Measurements from ENCODE around the gene RBM26.

The RBM26 gene

GRCh38 chr13:79340490-79340889 lies 65.6 kb downstream of the RBM26 start:
- no peaks in the 10 kb centered on the region for H3K4me1 ChIP-seq (ENCODE audit: control insufficient read depth, insufficient read depth, low read length)
- H3K36me3 ChIP-seq (ENCODE audit: control insufficient read depth, insufficient read depth, low read length): peaks cover 10% of the 10 kb centered on the region
- no peak overlapping the region for H3K27ac ChIP-seq (ENCODE audit: low read depth, low read length)
- H3K27me3 ChIP-seq (ENCODE audit: control insufficient read depth, insufficient read depth, low read length): no peaks in the 10 kb centered on the region
- H3K9ac ChIP-seq (ENCODE audit: low read length): no peak overlapping the region
- H3K4me3 ChIP-seq (ENCODE audit: low read length): no peak overlapping the region

GRCh38 chr13:79338343-79338742 lies 67.7 kb downstream of the RBM26 start:
- Histone ChIP-seq H3K9ac (ENCODE audit: low read length) (no peak overlapping the region), H3K4me1 (ENCODE audit: control insufficient read depth, insufficient read depth, low read length) (no peaks in the 10 kb centered on the region), H3K27ac (ENCODE audit: low read depth, low read length) (no peak overlapping the region), H3K4me3 (ENCODE audit: low read length) (no peak overlapping the region), H3K27me3 (ENCODE audit: control insufficient read depth, insufficient read depth, low read length) (no peaks in the 10 kb centered on the region), H3K36me3 (ENCODE audit: control insufficient read depth, insufficient read depth, low read length) (peaks cover 10% of the 10 kb centered on the region)

GRCh38 chr13:79336966-79337365 lies 69.1 kb downstream of the RBM26 start:
- no peaks in the 10 kb centered on the region for H3K27me3 ChIP-seq (ENCODE audit: control insufficient read depth, insufficient read depth, low read length)
- no peak overlapping the region for H3K9ac ChIP-seq (ENCODE audit: low read length)
- H3K4me3 ChIP-seq (ENCODE audit: low read length): no peak overlapping the region
- H3K27ac ChIP-seq (ENCODE audit: low read depth, low read length): no peak overlapping the region
- H3K4me1 ChIP-seq (ENCODE audit: control insufficient read depth, insufficient read depth, low read length): no peaks in the 10 kb centered on the region
- peaks cover 10% of the 10 kb centered on the region for H3K36me3 ChIP-seq (ENCODE audit: control insufficient read depth, insufficient read depth, low read length)

- Histone ChIP-seq H3K9ac (ENCODE audit: low read length) (no peak overlapping the region), H3K4me1 (ENCODE audit: control insufficient read depth, insufficient read depth, low read length) (no peaks in the 10 kb centered on the region), H3K36me3 (ENCODE audit: control insufficient read depth, insufficient read depth, low read length) (peaks cover 3% of the 10 kb centered on the region), H3K27ac (ENCODE audit: low read depth, low read length) (no peak overlapping the region), H3K27me3 (ENCODE audit: control insufficient read depth, insufficient read depth, low read length) (no peaks in the 10 kb centered on the region), H3K4me3 (ENCODE audit: low read length) (no peak overlapping the region)
These were observed 77.5 kb downstream of the RBM26 start for GRCh38 chr13:79328510-79328909.

- Histone ChIP-seq H3K4me3 (ENCODE audit: low read length) (no peak overlapping the region), H3K4me1 (ENCODE audit: control insufficient read depth, insufficient read depth, low read length) (no peaks in the 10 kb centered on the region), H3K36me3 (ENCODE audit: control insufficient read depth, insufficient read depth, low read length) (no peaks in the 10 kb centered on the region), H3K27me3 (ENCODE audit: control insufficient read depth, insufficient read depth, low read length) (no peaks in the 10 kb centered on the region), H3K9ac (ENCODE audit: low read length) (no peak overlapping the region), H3K27ac (ENCODE audit: low read depth, low read length) (no peak overlapping the region)
These were observed 85.6 kb downstream of the RBM26 start for GRCh38 chr13:79320433-79320832.

GRCh38 chr13:79318664-79319063 lies 87.4 kb downstream of the RBM26 start:
- Histone ChIP-seq H3K27me3 (ENCODE audit: control insufficient read depth, insufficient read depth, low read length) (no peaks in the 10 kb centered on the region), H3K4me3 (ENCODE audit: low read length) (no peak overlapping the region), H3K4me1 (ENCODE audit: control insufficient read depth, insufficient read depth, low read length) (peaks cover 2% of the 10 kb centered on the region), H3K27ac (ENCODE audit: low read depth, low read length) (no peak overlapping the region), H3K36me3 (ENCODE audit: control insufficient read depth, insufficient read depth, low read length) (no peaks in the 10 kb centered on the region), H3K9ac (ENCODE audit: low read length) (no peak overlapping the region)

- no peaks in the 10 kb centered on the region for H3K27me3 ChIP-seq (ENCODE audit: control insufficient read depth, insufficient read depth, low read length)
- no peaks in the 10 kb centered on the region for H3K36me3 ChIP-seq (ENCODE audit: control insufficient read depth, insufficient read depth, low read length)
- no peak overlapping the region for H3K4me3 ChIP-seq (ENCODE audit: low read length)
- H3K27ac ChIP-seq (ENCODE audit: low read depth, low read length): no peak overlapping the region
- no peak overlapping the region for H3K9ac ChIP-seq (ENCODE audit: low read length)
- H3K4me1 ChIP-seq (ENCODE audit: control insufficient read depth, insufficient read depth, low read length): peaks cover 2% of the 10 kb centered on the region
These were observed 88.2 kb downstream of the RBM26 start for GRCh38 chr13:79317856-79318255.

GRCh38 chr13:79314652-79315051 lies 91.4 kb downstream of the RBM26 start:
- Histone ChIP-seq H3K27me3 (ENCODE audit: control insufficient read depth, insufficient read depth, low read length) (no peaks in the 10 kb centered on the region), H3K4me1 (ENCODE audit: control insufficient read depth, insufficient read depth, low read length) (peaks cover 2% of the 10 kb centered on the region), H3K36me3 (ENCODE audit: control insufficient read depth, insufficient read depth, low read length) (no peaks in the 10 kb centered on the region), H3K9ac (ENCODE audit: low read length) (no peak overlapping the region), H3K4me3 (ENCODE audit: low read length) (no peak overlapping the region), H3K27ac (ENCODE audit: low read depth, low read length) (no peak overlapping the region)

GRCh38 chr13:79312340-79312855 lies 93.7 kb downstream of the RBM26 start:
- no peaks in the 10 kb centered on the region for H3K36me3 ChIP-seq (ENCODE audit: control insufficient read depth, insufficient read depth, low read length)
- no peak overlapping the region for H3K4me3 ChIP-seq (ENCODE audit: low read length)
- H3K4me1 ChIP-seq (ENCODE audit: control insufficient read depth, insufficient read depth, low read length): peaks cover 5% of the 10 kb centered on the region
- H3K27me3 ChIP-seq (ENCODE audit: control insufficient read depth, insufficient read depth, low read length): no peaks in the 10 kb centered on the region
- H3K9ac ChIP-seq (ENCODE audit: low read length): no peak overlapping the region
- H3K27ac ChIP-seq (ENCODE audit: low read depth, low read length): no peak overlapping the region

- Histone ChIP-seq H3K4me1 (ENCODE audit: control insufficient read depth, insufficient read depth, low read length) (peaks cover 5% of the 10 kb centered on the region), H3K36me3 (ENCODE audit: control insufficient read depth, insufficient read depth, low read length) (no peaks in the 10 kb centered on the region), H3K4me3 (ENCODE audit: low read length) (no peak overlapping the region), H3K9ac (ENCODE audit: low read length) (no peak overlapping the region), H3K27ac (ENCODE audit: low read depth, low read length) (no peak overlapping the region), H3K27me3 (ENCODE audit: control insufficient read depth, insufficient read depth, low read length) (no peaks in the 10 kb centered on the region)
These were observed 94.7 kb downstream of the RBM26 start for GRCh38 chr13:79311386-79311785.

- no peak overlapping the region for H3K9ac ChIP-seq (ENCODE audit: low read length)
- no peak overlapping the region for H3K4me3 ChIP-seq (ENCODE audit: low read length)
- H3K4me1 ChIP-seq (ENCODE audit: control insufficient read depth, insufficient read depth, low read length): peaks cover 5% of the 10 kb centered on the region
These were observed 96.4 kb downstream of the RBM26 start for GRCh38 chr13:79309690-79310089.

GRCh38 chr13:79307866-79308298 lies 98.2 kb downstream of the RBM26 start:
- Histone ChIP-seq H3K36me3 (ENCODE audit: control insufficient read depth, insufficient read depth, low read length) (no peaks in the 10 kb centered on the region), H3K27ac (ENCODE audit: low read depth, low read length) (no peak overlapping the region), H3K4me1 (ENCODE audit: control insufficient read depth, insufficient read depth, low read length) (peaks cover 3% of the 10 kb centered on the region), H3K4me3 (ENCODE audit: low read length) (no peak overlapping the region), H3K27me3 (ENCODE audit: control insufficient read depth, insufficient read depth, low read length) (no peaks in the 10 kb centered on the region), H3K9ac (ENCODE audit: low read length) (no peak overlapping the region)

More at GRCh38 chr13:79309690-79310089, 96.4 kb downstream of the RBM26 start:
- Histone ChIP-seq H3K27me3 (ENCODE audit: control insufficient read depth, insufficient read depth, low read length) (no peaks in the 10 kb centered on the region), H3K36me3 (ENCODE audit: control insufficient read depth, insufficient read depth, low read length) (no peaks in the 10 kb centered on the region), H3K27ac (ENCODE audit: low read depth, low read length) (no peak overlapping the region)

GRCh38 chr13:79307433-79307861 lies 98.6 kb downstream of the RBM26 start:
- peaks cover 3% of the 10 kb centered on the region for H3K4me1 ChIP-seq (ENCODE audit: control insufficient read depth, insufficient read depth, low read length)
- H3K4me3 ChIP-seq (ENCODE audit: low read length): no peak overlapping the region
- no peak overlapping the region for H3K27ac ChIP-seq (ENCODE audit: low read depth, low read length)
- no peaks in the 10 kb centered on the region for H3K36me3 ChIP-seq (ENCODE audit: control insufficient read depth, insufficient read depth, low read length)
- H3K9ac ChIP-seq (ENCODE audit: low read length): no peak overlapping the region
- no peaks in the 10 kb centered on the region for H3K27me3 ChIP-seq (ENCODE audit: control insufficient read depth, insufficient read depth, low read length)
